ENCODE results near the gene MFAP3. TPM values are rescaled to one million over a fixed set of nuclear protein-coding genes. Genes with fewer than 3 reads are reported as not detected.

Gene MFAP3
- total RNA-seq, 1 donor from 2014 or later = 89.9 TPM

DNA sequence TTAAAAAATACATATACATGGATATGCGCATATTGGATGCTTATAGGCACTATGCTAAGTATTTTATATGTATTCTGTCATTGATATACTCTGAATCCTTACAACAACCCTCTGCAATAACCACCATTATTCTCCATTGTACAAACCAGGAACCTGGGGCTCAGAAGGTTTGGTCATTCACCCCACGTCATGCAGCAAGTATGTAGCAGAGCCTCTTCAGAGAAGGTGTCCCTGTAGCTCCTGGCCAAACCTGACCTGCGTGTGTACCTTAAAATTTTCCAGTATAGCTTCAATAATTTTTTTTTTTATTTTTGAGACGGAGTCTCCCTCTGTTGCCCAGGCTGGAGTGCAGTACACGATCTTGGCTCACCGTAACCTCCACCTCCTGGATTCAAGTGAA, 51.9 kb downstream of the MFAP3 start:
- DNase-seq (ENCODE audit: low read depth, low spot score) = no peak

DNA sequence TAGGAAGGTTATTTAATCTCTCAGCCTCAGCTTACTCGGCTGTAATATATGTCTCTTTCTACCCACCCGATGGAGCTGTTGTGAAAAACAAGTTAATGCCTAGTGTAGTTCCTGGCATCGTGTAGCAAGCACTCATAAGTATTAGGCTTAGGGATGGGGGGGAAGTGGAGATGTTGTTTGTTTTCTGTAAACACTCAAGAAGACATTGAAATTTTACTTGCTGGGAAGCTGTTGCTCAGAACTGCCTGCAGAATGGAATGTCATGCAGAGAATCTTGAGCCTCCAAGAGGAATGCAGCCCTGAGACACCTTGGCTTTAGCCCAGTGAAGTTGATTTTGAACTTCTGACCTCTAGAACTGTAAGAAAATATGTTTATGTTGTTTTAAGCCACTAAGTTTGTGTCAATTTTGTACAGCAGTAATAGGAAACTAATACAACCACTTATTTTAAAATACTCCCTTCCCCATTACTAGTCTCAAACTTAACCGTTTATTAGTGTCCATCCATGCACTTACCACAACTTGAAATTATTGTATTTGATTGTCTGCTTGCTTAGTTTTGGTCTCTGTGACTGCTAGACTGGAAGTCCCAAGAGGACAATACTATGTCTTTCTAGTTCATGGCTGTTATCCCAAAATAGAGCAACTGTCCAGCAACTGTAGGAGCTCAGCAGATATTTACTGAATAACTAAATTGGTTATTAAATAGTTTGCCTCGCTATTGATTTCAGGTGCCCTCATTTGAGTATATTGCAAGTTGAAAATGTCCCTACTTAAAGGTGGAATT, 53.8 kb downstream of the MFAP3 start:
- DNase-seq (ENCODE audit: low read depth, low spot score) = no peak

- DNase-seq (ENCODE audit: low read depth, low spot score) = no peak
Measured at GRCh38 chr5:154093142-154093532, 54.4 kb downstream of the MFAP3 start.

- no peak for DNase-seq (ENCODE audit: low read depth, low spot score)
Measured at GRCh38 chr5:154095904-154096303, 57.1 kb downstream of the MFAP3 start.

GRCh38 chr5:154097031-154097430, 58.3 kb downstream of the MFAP3 start:
- no peak for DNase-seq (ENCODE audit: low read depth, low spot score)

DNA sequence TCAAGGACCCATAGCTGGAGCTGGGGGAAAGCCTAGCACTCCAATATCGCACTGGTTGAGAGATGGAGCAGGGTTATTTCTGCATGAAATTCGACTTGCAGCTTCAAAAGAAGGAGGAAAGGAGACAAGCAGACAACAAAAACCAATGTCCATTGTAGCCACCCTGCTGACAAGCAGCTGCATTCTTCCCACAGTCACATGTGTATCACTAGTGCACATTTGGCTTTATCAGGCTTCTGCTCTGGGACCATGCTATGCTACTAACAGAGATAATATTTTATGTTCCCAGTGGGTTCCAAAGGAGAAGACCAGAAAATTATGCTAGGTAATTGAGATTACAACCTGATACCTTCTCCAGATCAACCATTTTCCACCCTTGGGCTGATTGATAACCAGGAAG, 59.7 kb downstream of the MFAP3 start:
- DNase-seq (ENCODE audit: low read depth, low spot score) = no peak

DNA sequence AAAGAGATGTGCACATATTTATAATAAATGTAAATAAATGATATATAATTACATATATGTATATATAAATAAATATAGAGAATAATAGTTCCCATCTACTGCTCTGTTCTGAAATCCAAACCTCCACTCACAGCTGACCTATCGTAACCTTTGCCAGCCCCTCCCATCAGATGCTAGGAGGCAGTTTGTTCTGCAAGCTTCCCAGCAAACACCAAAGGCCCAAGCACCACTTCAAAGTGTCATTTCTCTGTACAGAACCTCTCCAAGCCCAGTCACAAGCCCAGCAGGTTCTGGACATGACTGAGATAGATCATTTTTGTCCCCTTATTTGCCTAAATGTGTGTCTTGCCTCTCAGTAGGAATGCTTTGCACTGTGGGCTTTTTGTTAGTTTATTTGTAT, 62.4 kb downstream of the MFAP3 start:
- no peak for DNase-seq (ENCODE audit: low read depth, low spot score)

DNA sequence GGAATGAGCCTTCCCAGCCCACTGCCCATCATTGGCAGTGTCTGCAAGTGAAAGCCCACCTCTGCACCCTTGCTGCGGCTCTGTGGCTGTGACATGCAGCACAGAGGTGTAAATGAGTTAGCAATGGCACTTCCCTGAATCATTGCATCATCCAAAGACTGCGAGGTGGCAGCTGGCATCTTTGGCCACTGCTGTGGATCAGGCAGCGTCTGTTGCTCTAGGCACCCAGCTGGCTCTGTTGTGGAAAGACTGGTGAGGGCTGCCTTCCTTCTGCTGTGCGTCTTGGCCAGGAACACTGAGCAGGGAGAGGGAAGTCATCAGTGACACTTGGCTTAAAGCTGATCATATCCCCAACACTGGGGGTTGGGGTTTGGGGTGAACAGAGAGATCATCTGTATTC, 64.5 kb downstream of the MFAP3 start:
- no peak for DNase-seq (ENCODE audit: low read depth, low spot score)

Other genes with a start within 250 kb of the MFAP3 start
- 31.9 and 39.0 TPM in 2 replicates for gene FAM114A2, start 57 bp upstream of the MFAP3 start, total RNA-seq
- 39.5 and 60.4 TPM in 2 replicates for gene GALNT10, start 151.8 kb downstream of the MFAP3 start, total RNA-seq